Jurkat, Clone E6-1 (cell line): ENCODE results near the gene PPP3CA.
"Not testable (repeated sequence)": the region's sequence is repeated elsewhere in the genome, so short reads cannot be mapped to it uniquely, and the experiment has no call there.

Source experiments
- DNase-seq: peaks from one replicate; pipeline ENCODE4 v3.0.0-alpha.2; 2011; ENCODE audit warnings: low read depth, low spot score
- H3K4me3 ChIP-seq: 2 replicates; pipeline ENCODE4 v1.5.1; 2011; ENCODE audit warnings: mild to moderate bottlenecking, low read length, control low read depth, moderate library complexity

Gene PPP3CA

GRCh38 chr4:101191302-101192098 lies 155.8 kb downstream of the PPP3CA start:
- no peak for DNase-seq
- no peak overlapping the region for H3K4me3 ChIP-seq

GRCh38 chr4:101190751-101191150 lies 156.6 kb downstream of the PPP3CA start:
- DNase-seq = no peak
- no peak overlapping the region for H3K4me3 ChIP-seq

GRCh38 chr4:101188906-101189305 lies 158.4 kb downstream of the PPP3CA start:
- DNase-seq = no peak
- no peak overlapping the region for H3K4me3 ChIP-seq

- H3K4me3 ChIP-seq = no peak overlapping the region
- DNase-seq = peak; percentile 1
Observed at GRCh38 chr4:101187841-101188240, 159.5 kb downstream of the PPP3CA start.

GRCh38 chr4:101186567-101187184 lies 160.7 kb downstream of the PPP3CA start:
- no peak for DNase-seq
- H3K4me3 ChIP-seq = no peak overlapping the region

- DNase-seq = no peak
- no peak overlapping the region for H3K4me3 ChIP-seq
Observed at GRCh38 chr4:101184668-101185067, 162.7 kb downstream of the PPP3CA start.

- H3K4me3 ChIP-seq = no peak overlapping the region
- no peak for DNase-seq
Observed at GRCh38 chr4:101183666-101184373, 163.5 kb downstream of the PPP3CA start.

GRCh38 chr4:101183221-101183620 lies 164.1 kb downstream of the PPP3CA start:
- DNase-seq = no peak
- H3K4me3 ChIP-seq = no peak overlapping the region

- H3K4me3 ChIP-seq, DNase-seq: not testable (repeated sequence)
Observed at GRCh38 chr4:101182688-101183087, 164.6 kb downstream of the PPP3CA start.

GRCh38 chr4:101178731-101179130 lies 168.6 kb downstream of the PPP3CA start:
- DNase-seq = no peak
- H3K4me3 ChIP-seq = no peak overlapping the region

GRCh38 chr4:101177154-101177553 lies 170.2 kb downstream of the PPP3CA start:
- DNase-seq = no peak
- no peak overlapping the region for H3K4me3 ChIP-seq

- no peak overlapping the region for H3K4me3 ChIP-seq
- no peak for DNase-seq
Observed at GRCh38 chr4:101175896-101176676, 171.2 kb downstream of the PPP3CA start.

GRCh38 chr4:101174679-101175345 lies 172.5 kb downstream of the PPP3CA start:
- DNase-seq = no peak
- H3K4me3 ChIP-seq = no peak overlapping the region

- no peak overlapping the region for H3K4me3 ChIP-seq
- DNase-seq = no peak
Observed at GRCh38 chr4:101172369-101172768, 175.0 kb downstream of the PPP3CA start.

- DNase-seq = no peak
- no peak overlapping the region for H3K4me3 ChIP-seq
Observed at GRCh38 chr4:101171747-101172146, 175.6 kb downstream of the PPP3CA start.

GRCh38 chr4:101169044-101170014 lies 178.0 kb downstream of the PPP3CA start:
- DNase-seq = peak; percentile 41
- H3K4me3 ChIP-seq = no peak overlapping the region

GRCh38 chr4:101163936-101164335 lies 183.4 kb downstream of the PPP3CA start:
- no peak overlapping the region for H3K4me3 ChIP-seq
- DNase-seq = no peak

- no peak overlapping the region for H3K4me3 ChIP-seq
- DNase-seq = no peak
Observed at GRCh38 chr4:101162990-101163380, 184.3 kb downstream of the PPP3CA start.
